Stimulated activated naive CD4-positive, alpha-beta T cell treated with Interleukin-2 at 50 U/mL for 16 hours (primary cell): ENCODE data around the gene NFKBIA.
"Not testable (repeated sequence)": the region's sequence is repeated elsewhere in the genome, so short reads cannot be mapped to it uniquely, and the experiment has no call there.

ENCODE experiments used
- DNase-seq: peaks from one replicate; lab custom pipeline; 2025; lab: John Stamatoyannopoulos, UW

NFKBIA gene

DNA sequence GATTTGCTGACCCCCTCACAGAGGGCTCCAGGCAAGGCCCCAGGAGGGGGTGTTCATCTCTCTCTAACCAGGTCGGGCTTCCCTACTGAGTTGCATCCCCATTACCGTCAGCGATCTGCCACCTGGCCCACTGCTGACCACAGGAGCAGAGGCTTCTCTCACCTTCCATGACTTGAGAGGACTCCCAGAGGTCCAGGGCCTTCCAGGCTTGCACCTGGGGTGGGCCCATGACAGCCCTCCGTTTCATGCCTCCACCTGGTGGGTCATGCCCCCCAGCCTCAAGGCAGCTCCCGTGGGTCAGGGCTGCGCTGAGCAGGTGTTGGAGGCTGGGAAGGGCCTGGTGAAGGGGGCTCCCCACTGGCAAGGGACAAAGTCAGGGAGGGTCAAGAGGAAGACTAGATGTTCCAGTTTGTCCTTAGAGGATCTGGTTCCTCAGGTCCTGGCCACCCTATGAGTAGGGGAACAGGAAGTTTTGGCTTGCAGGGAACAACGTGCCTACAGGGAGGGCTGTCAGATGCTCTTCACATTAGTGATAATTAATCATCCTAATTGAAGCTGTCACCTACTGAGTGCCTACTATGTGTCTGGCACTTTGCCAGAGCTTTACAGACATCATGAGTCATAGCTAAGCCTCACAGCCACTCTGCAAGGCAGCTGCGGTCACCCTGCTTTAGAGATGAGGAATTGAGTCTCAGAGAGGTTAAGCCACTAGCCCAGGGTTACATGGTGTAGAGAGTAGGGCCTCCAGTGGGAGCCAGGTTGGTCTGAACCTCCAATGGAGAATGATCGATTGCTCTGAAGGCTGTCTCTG, 13.8 kb downstream of the NFKBIA start:
- no peak for DNase-seq

DNA sequence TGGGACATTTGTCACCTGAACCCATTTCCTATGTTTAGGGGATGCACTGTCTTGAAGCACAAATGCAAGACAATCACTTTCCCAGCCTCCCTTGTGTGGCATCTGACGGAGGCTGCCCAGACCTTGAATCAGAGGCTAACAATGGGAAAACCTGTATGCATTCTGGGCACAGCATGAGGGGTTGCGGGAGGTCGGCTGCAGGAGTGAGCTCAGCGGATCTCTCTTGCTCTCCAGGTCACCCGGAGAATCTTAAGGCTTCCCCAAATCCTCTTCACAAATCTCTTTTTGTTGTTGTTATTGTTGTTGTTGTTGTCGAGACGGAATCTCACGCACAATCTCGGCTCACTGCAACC, 15.3 kb downstream of the NFKBIA start:
- no peak for DNase-seq

DNA sequence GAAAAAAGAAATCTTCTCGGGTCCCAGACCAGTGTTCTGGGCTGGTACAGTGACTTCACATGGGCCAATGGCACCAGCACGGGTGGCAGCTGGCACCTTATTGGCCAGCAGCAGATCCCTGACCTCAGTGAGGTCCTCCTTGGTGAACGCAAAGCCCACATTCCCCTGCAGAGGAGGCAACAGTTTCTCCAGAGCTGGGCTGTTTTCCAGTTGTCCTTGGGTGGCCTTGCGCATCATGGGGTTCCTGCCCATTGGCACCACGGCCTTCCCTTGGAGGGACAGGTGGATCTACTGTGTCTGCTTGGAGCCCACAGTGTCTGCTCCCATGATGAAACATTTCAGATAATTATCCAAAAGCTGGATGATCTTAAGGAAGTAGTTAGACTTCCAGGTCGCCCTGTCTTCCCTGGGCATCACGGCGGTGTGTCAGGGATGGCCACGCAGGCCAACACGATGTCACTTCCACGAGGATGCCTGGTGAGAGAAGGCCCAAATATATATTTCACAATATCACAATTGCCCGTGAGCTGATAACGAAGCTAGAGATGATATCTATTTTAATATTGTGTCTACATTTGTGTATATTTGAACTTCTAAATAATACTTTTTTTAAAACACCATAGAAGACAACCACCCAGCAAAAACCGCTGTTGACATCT, 15.8 kb downstream of the NFKBIA start:
- no peak for DNase-seq

DNA sequence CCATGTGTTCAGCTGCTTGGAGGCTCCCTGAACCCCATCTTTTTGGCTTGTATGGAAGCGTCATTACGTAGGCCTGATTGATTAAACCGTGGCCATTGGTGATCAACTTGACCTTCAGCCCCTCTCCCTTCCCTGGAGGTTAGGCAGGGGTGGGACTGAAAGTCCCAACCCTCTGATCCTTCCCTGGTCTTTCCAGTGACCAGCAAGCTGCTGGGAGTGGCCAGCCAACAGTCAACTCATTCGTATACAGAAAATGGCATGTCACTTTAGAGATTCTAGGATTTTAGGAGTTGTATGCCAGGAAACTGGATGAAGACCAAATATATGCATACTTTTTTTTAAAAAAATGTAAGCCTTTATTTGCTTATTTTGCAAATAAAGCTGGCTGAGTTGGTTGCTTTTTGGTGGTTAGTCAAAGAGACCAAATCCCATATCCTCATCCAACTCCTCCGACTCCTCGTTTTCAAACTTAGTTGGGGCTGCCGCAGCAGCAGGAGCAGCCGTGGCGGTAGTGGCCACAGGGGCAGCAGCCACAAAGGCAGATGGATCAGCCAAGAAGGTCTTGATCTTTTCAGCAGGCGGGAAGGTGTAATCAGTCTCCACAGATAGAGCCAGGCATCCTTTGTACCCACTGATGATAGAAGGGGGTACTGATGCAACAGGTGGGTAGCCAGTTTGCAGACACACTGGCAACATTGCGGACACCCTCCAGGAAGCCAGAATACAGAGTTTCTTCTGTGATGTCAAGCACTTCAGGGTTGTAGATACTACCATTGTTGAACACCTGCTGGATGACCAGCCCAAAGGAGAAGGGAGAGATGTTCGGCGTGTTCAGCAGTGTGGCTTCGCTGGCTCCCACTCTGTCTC, 16.6 kb downstream of the NFKBIA start:
- DNase-seq = no peak

DNA sequence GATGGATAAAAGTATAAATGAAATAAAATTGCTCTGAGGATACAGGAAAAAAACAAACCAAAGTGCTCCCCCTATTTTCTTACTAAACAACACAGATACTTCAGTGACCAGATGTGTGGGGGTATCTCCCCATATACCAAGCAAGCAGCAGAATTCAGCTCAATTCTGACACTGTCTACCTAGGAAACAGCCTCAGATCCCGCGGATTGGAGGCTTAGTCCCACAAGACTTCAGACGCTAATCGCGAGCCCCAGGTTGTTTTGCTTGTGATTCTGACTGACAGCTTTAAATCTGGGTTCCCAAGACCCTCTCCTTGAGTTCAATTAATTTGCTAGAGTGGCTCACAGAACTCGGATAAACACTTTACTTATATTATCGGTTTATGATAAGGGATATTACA, 17.3 kb downstream of the NFKBIA start:
- no peak for DNase-seq

DNA sequence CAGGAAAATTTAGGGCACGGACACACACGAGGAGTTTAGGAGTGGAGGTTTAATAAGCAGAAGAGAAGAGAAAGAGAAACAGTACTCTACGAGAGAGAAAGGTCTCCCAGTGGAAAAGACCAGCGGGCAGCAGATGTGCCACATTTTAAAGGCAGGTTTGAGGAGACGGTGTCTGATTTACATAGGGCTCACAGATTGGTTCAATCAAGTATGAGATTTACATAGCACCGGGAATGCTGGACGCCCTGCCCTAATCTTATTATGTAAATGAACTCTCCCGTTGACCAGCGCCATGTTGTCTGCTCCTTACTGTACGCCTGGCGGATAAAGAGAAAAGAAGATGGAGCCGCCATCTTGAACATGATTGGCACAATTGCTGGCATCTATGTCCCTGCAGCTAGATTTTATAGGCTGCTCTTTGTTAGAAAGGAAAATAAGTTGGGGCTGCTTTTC, 17.9 kb downstream of the NFKBIA start:
- DNase-seq = no peak

DNA sequence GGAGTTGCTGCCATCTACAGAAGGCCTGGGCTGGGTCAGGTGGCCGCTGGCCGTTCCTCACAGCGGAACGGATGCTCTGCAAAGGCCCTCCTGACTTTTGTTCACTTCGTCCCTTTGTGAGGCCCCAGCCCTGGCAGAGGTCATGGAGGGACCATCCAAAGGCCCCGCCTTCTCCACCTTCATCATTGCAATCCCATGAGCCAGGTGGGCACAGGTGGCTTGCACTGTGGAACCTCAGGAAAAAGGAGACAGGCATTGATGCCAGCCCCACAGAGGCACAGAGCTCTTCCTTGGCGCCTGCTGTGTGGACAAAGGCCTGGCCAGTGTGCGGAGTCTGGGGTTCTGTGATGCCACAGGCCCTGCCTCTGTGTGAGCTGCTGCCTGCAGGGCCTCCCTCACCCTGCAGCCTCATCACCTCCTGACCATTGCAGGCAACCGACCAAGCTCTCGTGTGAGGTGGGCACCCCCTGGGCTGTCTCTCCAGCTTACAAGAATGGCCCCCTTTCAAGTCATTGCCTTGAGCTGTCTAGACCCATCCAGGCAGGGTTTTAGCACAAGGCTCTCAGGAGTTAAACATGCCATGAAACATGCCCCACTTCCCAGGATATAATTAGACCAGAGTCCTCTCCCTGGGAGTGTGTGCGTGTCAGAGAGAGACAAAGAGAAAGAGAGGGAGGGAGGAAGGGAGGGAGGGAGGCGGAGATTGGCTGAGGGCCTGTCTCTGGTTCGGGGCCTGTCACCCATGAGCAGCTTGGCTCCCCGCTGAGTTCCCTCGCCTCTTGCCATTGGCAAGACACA, 19.3 kb downstream of the NFKBIA start:
- DNase-seq = no peak

DNA sequence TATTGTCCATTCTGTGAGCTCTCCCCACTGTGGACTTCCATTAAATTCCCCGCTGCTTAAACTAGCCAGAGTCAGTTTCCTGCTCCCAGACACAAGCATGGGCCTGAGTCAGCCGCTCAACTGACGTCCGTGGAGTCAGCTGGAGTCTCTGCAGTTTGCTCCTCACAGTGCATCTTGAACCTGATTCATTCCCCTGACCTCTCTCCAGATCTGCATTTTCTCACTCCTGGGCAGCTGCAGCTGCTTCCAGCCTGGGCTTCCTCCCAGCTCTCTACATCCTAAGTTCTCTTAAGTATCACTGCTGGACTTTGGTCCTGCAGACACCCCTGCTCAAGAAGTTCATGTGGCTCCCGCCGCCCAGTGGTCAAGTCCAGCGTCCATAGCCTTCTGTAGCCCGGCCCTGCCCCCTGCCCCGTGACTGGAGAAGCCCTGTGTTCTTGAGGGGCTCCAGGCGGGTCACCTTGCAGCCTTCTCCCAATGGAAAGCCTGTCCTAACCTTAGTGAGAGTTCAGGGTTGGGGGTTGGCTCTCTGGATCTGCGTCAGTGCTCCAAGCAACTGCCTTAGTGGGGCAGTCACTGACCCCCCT, 20.0 kb downstream of the NFKBIA start:
- no peak for DNase-seq

DNA sequence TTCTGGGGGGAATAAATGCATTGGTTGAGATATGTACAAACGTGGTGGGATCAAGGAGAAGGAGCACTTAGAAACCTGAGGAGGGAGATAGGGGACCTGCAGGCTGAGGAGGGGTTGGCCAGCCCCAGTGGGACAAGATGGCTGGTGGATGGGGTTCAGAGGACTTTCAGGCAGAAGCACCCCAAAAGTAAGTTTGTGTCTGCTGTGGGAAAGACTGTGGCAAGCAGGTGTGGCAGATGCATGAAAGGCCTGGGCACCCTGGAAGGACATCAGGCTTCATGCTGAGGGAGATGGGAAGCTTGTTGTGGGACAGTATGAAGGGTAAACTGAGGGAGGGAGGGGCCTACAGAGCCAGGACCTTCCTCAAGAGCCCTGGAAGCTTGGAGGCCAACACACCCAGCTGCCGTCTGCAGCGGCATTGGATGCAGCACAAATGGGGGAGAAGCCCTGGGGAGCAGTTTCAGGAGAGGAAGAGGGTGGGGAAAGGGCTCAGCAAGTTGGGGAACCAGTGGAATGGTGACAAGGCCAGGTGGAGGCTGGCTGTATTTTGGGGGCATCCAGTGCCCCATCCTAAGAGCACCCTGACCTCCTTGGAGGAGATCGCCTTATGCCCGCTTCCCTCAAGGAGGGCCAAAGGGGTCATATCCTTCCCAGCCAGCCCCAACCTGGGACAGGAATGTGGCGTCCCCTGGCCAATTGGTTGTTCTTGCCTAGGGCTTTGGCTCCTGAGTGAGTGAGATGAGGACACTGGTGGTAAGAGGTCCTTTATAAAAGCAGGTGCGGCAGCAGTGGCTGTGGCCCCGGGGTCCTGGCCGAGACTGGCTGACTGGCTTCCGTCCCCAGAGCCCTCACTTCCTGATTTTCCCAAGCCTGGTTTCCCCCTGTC, 20.7 kb downstream of the NFKBIA start:
- no peak for DNase-seq

DNA sequence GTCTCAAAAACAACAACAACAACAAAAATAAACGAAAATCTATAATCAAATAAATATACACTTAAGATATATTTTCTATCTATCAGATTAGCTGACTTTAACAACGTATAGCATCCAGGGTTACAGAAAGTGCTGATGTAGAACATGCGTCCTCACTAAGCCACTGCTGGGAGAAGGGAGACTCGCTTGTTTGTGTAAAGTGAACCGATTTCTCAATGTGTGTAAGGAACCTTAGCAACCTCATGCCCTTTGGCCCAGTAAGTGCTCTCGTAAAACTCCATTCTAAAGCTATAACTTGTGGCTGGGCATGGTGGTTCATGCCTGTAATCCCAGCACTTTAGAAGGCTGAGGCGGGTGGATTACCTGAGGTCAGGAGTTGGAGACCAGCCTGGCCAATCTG, 23.8 kb downstream of the NFKBIA start:
- DNase-seq = no peak

DNA sequence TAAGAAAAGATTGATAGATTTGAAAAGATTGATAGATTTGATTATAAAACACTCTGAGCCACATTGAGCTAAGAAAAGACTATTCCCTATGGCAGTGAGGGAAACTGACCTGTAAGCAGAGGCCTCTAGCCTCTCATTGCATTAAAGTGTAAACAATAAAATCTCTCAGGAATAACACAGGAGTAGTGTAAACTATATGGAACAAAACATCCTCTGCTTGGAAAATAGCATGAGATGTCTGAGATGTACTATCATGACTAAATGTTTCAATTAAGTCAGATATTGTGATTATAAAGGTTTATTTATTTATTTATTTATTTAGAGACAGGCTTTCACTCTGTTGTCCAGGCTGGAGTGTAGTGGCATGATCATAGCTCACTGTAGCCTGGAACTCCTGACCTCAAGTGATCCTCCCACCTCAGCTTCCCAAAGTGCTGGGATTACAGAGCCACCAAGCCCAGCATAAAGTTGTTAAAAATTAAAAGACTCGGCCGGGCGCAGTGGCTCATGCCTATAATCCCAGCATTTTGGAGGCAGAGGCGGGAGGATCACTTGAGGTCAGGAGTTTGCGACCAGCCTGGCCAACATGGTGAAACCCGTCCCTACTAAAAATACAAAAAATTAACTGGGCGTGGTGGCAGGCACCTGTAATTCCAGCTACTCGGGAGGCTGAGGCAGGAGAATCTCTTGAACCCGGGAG, 25.2 kb downstream of the NFKBIA start:
- not testable (repeated sequence) for DNase-seq

DNA sequence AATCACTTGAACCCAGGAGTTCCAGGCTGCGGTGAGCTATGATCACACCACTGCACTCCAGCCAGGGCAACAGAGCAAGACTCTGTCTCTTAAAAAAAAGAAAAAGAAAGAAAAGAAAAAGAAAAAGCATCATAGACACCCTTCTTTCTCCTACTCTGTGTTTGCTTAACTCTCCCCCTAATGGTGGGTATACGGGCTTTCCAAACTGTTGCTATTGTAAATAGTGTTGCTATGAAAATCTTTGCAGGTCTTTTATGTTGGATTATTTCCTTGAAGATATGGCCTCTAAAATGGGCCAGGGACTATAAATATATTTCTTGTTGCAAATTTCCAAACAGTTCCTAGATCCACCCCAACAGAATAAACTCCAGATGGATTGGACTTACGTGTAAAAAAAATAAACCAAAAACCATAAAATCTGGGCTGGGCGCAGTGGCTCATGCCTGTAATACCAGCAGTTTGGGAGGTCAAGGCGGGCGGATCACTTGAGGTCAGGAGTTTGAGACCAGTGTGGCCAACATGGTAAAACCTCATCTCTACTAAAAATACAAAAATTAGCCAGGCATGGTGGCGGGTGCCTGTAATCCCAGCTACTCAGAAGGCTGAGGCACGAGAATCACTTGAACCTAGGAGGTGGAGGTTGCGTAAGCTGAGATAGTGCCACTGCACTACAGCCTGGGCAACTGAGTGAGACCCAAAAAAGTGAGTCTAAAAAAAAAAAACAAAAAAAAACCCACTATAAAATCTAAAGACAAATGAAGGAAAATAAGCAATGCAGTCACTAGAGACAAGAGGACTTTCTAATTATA, 25.9 kb downstream of the NFKBIA start:
- DNase-seq = no peak

DNA sequence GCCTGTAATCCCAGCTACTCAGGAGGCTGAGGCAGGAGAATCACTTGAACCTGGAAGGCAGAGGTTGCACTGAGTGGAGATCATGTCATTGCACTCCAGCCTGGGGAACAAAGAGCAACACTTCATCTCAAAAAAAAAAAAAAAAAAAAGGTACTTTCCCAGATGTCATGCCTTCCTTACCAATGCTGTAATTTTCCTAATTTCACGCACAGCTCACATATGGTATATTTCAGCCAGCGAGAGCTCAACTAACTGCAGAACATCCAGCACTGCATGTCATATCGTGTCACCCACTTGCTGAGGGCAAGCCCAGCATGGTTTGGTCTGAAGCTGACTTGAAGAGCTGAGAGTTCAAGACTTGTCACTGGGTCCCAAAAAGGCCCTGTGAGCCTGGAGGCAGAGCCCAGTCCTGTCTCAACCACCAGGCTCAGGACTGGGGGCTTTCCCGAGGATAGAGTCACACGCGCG, 29.0 kb downstream of the NFKBIA start:
- DNase-seq = no peak

DNA sequence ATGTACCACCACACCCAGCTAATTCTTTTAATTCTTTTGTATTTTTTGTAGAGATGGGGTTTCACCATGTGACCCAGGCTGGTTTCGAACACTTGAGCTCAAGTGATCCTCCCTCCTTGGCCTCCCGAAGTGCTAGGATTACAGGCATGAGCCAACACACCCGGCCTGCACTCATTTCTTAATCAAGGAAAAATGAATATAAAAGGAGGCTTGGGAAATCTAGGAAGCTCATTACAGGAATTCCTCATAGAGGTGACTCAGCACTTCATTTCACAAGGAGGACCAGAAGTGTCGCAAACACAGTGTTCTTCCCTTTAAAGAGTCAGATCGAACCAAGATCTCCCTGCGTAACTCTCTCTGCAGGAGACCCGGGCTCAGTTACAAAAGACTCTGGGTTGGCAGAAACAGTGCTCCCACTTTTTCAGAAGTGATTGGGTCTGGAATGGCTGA, 30.3 kb downstream of the NFKBIA start:
- DNase-seq = no peak

DNA sequence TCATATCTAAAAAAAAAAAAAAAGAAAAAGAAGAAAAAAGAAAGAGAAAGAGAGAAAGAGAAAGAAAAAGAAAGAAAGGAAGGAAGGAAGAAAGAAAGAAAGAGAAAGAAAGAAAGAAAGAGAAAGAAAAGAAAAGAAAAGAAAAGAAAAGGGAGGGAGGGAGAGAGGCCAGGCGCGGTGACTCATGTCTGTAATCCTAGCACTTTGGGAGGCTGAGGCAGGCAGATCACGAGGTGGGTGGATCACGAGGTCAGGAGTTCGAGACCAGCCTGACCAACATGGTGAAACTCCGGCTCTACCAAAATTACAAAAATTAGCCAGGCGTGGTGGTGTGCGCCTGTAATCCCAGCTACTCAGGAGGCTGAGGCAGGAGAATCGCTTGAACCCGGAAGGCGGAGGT, 31.3 kb downstream of the NFKBIA start:
- DNase-seq = not testable (repeated sequence)

DNA sequence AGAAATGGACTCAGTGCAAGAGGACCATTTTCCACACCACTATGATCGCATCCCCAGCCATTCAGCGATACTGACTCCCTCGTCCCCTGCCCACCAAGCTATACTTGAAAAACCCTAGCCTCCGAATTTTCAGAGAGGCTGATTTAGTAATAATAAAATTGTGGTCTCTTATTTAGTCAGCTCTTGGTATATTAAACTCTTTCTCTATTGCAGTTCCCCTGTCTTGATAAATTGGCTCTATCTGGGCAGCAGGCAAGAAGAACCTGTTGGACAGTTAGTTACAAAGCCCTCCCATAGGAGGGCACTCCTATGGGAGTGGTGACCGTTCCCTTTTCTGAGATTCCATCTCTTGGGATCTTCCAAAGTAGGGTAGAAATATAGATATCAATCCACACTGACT, 33.6 kb downstream of the NFKBIA start:
- DNase-seq = no peak

DNA sequence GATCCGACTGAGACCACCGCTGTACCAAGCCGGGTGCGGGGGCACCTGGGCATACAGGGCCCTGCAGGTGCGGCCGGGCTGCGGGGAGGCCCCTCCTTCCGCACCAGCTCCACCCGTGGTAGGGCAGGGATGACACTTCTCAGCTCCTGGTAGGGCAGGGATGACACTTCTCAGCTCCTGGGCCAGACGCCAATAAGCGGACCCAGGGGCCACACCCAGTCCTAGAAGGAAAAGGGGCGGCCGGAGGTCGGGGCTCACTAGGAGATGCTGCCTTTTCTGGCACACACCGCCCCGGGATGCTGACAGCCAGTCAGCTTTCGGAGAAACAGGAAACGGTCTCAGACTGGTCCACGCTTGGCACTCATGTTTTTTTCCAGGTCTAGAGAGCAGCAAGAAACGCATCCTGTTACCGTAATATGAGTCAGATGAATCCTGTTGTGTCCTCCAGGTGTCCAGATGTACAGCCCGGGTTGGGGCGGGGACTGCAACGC, 34.8 kb downstream of the NFKBIA start:
- DNase-seq = no peak

DNA sequence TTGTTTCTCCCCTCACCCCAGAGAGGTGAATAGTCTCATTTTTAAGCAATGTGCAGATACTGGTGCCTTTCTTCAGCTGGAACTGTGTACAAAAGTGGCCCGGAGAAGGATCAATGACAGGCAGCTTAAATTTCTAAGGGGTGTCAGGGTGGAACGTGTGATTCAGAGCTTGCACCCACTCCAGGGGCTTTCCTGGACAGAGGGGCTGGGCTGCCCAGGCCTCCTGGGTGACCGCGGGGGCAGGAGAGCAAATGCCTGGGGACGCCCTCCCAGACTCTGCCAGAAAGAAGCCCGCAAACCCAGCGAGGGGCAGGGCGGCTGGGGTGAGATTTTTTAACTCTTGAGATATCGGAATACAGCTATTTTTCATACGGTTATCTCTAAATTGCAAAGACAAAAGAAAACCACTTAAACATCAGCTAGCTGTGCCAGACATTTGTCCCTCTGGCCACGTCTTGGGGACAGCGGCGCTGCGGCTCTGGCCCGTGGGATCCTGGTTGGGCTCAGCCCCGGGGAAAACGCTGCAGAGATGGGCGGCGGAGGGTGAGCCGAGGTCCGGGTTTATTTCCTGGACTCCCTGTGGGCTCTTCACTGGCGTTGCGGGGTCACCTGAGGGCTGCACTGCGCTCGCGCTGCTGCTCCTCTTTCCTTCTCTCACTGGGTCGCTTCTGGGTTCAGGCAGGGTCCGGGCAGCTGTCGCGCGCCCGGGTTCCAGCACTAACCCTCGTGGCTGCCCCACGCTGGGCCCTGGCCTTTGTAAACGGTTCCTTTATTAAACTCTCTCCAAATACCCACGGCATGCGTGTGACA, 35.8 kb downstream of the NFKBIA start:
- DNase-seq = no peak
